Myocyte (in vitro differentiated cells): Measurements from ENCODE around the gene IL2RA. TPM values are rescaled to one million over a fixed set of nuclear protein-coding genes. Genes with fewer than 3 reads are reported as not detected.
"Not testable (repeated sequence)": the region's sequence is repeated elsewhere in the genome, so short reads cannot be mapped to it uniquely, and the experiment has no call there.

Experiments used
- DNase-seq: peaks from one replicate; pipeline ENCODE4 v3.0.0-alpha.2; 2012; ENCODE audit warnings: low read depth
- polyA plus RNA-seq: library from polyadenylated mRNA; unstranded; fragments of >200 nt; gene quantifications from one replicate; pipeline ENCODE4 v1.2.1, GENCODE V29; 2012; ENCODE audit warnings: missing spikeins
- total RNA-seq: library from RNA; depleted of rRNA; stranded (reverse); fragments of >200 nt; gene quantifications from 2 replicates; pipeline ENCODE4 v1.2.3, GENCODE V29; 2014

Gene IL2RA
- total RNA-seq = not detected in 2 replicates
- polyA plus RNA-seq = not detected

DNA sequence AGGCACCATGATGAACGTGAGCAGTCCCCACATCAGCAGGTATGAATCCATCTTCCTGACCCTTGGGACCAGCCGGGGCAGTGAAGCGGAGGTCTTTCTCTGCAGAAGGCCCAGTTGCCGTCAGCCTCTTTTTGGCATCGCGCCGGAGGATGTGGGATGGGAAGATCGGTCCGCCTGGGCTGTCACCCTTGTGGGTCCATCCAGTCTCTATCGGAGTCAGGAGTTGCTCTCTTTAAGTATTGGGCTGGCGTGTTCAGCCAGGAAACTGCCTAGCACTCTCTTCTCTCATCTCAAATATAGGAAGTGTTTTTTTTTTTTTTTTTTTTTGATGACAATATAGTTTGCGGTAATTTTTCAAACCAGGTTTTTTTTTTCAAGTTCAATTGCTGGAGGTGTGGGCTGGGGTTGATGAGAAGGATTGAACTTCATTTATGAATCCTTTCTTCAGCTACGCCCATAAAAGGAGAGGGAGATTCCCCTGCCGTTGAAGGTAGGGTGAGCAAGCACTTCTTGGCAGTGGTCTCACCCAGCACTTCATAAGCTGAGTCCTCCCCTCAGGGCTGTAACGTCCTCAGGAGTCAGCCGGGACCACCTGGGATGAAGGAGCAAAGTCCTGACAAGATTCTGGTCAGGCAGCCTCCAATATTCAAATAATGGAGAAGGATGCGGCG, at the start of gene IL2RA:
IL2RA (minus strand) TSS at position 267 of the 671 bp plus-strand sequence; CDS start at position 51, 216 bp downstream.
- no peak for DNase-seq

DNA sequence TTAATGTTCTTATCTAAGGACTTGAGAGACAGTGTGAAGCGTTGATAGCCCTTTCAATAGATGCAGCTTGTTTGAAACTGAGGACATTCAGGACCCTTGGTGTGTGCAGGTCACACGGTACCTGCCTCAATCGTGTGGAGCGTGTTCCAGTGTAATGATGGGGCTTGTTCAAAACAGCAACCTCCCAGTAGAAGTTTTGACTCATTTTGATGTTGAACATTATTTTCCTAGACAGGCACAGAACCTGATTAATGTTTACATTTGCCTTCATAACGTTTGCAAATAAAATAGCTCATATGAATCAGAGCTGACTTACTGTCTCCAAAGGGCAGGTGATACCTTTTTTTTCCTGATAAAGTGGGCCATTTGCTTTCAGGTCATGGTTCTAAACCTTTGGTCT, 48.0 kb upstream of the IL2RA start:
- DNase-seq = no peak

DNA sequence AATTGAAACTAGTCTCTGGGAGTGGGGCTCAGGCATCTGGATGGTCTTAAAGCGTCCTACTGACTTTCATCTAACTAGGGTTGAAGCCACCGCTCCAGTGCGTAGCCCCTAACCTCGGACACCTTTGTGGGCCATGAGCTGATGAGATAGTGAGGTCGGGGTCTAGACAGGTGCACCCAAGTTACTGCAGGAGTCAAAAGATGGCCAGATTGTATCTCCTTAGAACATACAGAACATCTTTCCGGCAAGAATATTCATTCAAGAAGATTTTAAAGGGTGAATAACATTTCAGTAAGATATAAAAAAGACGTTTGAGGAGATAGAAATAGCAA, 47.2 kb upstream of the IL2RA start:
- no peak for DNase-seq

DNA sequence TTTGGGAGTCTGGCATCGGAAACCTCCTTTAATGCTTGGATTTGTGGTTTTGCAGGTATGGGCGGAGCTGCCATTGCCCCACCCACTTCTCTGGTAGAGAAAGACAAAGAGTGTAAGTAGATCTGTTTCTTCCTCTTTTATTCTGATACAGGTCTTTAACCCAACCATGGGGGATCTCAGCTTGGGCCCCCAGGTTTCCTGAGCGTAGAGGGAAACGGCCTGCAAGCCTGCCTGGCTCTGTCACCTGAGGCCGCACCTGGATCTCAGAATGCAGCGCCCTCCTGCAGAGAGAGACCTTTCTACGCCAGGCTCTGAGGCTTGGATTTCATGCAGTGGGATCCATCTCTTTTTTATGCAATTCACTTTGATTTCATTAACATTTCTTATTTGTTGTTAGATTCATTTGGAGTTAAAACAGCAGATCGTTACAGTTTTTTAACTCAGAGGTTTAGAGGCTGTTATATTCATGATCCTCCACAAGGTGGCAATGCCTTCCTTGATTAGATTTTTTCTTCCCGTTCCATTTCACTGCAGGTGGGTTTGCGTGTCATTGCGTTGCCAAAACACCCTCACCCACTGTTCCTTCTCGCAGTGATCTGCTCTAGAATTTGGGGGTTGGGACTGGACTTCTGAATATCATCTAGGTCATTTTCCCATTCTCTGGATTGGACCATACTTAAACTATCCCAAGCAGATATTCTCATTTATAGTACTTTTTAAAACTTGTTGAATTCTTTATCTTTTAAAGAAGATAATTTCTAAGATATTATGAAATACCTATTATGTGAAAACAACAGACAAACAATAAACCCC, 46.7 kb upstream of the IL2RA start:
- peak; percentile 51 for DNase-seq

DNA sequence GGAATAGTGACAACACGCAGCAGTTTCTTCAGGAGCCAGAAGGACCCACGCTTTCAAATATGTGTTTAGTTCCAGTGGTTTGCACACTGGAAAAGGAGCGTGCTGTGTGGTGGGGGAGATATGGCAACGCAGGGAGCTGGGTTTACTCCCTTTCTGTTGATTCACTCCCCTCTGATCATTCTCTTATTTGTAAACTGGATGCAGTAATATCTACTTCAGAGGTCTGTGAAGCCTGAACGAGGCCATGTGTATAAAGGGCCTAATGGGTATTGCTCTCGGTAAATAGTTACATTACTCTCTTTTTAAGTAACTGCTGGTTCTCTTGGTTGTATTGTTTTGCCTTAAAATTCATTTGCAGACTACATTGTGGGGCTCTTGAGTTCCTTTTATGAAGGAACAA, 45.9 kb upstream of the IL2RA start:
- no peak for DNase-seq

DNA sequence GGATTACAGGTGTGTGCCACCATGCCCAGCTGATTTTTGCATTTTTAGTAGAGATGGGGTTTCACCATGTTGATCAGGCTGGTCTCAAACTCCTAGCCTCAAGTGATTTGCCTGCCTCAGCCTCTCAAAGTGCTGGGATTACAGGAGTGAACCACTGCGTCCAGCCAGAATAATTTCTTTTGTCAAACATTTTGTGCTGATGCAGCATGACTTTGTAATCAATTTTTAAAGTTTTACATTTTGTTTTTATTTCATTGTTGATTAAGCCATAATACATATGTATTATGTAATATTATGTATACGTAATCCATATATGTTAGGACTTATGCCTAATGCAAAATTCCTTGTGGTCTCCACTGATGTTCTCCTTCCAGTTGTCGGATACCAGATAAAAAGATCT, 45.4 kb upstream of the IL2RA start:
- not testable (repeated sequence) for DNase-seq

DNA sequence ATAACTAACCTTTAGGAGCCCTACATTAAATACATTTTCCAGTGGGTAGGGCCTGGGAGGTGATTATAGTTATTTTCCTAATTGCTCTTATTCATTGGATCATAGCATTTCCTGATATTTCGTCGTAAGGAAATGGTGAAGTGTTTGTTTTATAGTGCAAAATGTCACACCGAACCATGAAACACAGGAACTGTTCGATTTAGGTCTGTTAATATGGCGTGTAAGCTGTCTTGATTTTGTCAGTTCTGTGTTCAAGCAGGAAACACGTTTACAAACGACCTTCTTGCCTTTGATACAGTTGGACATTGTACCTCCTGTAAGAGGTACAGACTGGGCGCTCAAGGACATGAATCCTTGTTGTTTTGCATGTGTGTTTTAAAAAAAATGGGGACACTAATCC, 41.4 kb upstream of the IL2RA start:
- no peak for DNase-seq

DNA sequence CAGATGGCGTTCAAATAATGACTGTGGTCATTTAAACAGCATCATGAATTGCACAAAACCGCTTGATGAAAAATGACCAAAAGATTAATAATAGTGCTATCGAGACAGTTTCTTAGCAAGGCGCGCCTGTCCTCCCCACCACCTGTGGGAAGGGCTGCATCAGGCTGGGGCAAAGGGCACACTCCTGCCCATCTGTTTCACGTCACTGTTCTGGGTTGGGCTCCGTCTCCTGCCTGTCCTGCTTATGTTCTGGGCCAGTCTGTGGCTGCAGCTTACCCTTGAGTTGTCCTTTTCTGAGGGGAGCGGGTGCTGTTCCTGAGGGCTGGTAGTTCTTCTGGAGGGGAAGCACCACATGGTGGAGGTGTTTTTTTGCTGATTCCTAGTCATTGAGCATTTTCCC, 40.0 kb upstream of the IL2RA start:
- DNase-seq = no peak

DNA sequence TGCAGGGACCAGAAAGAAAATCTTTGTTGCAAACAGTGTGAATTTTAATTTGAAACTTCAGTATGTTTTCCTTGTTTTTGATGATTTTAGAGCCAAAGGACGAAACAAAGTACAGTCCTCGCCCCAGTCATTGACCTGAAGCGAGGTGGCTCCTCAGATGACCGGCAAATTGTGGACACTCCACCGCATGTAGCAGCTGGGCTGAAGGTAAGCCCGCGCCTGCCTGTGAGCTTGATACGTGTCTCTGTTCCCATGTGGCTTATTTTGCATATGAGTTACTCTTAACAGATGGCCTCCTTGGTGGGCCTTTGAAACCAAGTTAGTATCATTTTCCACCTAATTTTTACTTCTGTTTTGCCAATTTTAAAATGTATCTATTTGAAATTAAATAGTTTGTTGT, 39.0 kb upstream of the IL2RA start:
- DNase-seq = no peak

DNA sequence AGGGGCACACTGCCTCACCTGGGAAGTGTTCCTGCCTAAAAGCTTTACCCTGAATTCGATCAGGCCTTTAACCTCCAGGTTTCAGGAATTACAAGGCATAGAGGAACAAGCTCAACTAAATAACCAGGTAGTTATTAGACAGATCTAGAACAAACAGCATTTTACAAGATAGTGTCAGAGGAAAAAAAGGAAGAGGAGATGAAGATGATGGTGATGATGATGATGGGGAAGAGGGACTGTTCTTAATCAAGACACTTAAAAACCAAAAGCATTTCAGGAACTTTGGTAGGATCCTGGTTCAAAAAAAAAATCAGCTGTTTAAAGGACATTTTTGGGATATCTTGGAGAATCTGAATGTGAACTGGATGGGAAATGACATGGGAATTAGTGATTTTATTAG, 38.2 kb upstream of the IL2RA start:
- no peak for DNase-seq

DNA sequence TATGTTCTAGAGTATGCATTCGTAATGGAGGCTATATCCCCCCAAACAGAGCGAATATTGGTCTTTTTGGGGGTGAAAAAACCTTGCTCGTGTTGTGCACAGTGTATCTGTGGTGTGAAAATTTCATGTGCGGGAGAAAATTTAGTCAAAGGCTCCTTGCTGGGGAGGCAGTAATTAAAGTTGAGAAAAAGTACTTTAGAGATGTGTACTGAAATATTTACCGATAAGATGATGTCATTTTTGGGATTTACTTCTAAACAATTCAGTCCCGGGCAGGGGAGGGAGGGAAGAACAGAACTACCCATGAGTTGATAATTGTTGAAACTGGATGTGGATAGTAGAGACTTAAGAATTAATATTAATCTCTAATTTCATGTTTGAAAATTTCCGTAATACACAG, 36.0 kb upstream of the IL2RA start:
- no peak for DNase-seq

DNA sequence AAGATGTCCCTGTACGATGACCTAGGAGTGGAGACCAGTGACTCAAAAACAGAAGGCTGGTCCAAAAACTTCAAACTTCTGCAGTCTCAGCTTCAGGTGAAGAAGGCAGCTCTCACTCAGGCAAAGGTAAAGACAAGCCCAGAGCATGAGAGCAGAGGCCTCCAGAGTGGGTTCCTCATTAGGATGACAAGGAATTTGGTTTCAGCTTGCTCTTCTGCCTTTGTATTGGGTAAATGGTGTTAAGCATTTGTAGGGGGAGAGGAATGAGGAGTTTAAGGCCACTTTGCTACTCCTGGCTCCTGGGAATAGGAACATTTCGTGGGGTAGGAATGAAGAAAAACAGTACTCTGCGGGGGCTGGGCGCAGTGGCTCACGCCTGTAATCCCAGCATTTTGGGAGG, 34.9 kb upstream of the IL2RA start:
- DNase-seq = no peak

DNA sequence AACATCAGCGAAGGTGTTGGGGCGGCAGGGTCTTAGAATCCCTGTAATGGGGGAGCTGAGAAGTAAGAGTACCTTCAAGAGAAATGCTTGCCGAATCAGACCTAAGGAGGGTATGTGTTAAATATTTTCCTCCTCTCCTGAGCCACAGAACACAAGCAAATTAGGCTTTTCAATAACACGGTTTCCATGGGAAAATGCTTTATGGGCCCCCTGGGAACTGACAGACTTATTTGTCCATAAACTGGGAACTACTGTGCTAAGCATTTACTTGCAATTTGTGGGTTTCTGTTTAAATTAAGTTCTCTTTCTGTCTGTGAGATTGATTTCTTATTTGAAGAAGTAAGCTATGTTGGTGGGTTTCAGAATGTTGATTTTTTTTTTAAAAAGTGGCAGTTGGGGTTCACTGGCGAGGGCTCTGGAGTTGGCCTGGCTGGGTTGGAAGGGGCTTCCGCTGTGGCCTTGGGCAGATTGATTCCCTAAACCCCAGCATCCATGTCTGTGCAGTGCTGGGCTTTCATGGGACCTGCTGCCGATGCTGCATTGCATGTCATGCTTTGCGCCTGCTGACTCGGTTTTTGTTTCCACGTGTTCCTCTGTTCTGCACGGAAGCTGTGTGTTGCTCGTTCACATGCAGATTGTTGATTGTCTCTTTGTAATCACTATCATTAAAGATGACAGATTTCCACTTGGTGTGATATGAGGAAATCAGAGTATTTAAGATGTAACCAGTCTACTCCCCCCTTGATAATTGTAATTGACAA, 33.8 kb upstream of the IL2RA start:
- DNase-seq = peak; percentile 33

DNA sequence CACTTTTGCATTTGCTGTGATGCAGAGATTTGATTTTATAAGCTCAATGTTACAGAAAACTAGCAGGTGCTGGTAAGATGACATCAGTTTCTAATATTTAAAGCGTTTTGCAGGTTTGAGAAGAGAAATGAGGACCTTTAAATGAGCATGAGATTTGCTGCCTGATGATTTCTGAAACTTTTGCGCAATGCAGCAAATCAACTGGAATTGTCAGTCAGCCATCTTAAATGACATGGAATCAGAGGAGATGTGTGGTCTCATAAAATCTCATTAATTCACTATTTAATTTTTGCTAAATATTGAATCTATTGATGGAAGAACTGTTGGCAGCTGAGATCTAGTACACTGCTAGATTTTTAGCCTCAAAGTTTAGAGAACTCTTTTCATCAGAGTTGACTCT, 30.6 kb upstream of the IL2RA start:
- no peak for DNase-seq

DNA sequence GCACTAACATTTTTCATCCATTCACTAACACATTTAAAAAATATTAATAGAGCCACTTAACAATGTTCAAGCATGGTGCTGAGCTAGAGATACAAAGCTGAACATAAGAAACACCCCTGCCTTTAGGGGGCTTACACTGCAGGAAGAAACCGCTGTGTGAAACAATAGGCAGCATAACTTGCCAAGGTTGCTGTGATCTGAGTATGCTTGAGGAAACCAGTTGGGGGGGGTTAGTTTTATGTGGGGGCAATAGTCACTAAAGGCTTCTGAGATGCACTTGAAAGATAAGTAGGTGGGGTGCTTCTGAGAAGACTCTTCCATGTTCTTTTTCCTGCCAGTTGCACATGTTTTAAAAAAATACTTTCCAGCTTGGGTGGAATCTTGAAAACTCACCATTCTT, 29.5 kb upstream of the IL2RA start:
- no peak for DNase-seq

DNA sequence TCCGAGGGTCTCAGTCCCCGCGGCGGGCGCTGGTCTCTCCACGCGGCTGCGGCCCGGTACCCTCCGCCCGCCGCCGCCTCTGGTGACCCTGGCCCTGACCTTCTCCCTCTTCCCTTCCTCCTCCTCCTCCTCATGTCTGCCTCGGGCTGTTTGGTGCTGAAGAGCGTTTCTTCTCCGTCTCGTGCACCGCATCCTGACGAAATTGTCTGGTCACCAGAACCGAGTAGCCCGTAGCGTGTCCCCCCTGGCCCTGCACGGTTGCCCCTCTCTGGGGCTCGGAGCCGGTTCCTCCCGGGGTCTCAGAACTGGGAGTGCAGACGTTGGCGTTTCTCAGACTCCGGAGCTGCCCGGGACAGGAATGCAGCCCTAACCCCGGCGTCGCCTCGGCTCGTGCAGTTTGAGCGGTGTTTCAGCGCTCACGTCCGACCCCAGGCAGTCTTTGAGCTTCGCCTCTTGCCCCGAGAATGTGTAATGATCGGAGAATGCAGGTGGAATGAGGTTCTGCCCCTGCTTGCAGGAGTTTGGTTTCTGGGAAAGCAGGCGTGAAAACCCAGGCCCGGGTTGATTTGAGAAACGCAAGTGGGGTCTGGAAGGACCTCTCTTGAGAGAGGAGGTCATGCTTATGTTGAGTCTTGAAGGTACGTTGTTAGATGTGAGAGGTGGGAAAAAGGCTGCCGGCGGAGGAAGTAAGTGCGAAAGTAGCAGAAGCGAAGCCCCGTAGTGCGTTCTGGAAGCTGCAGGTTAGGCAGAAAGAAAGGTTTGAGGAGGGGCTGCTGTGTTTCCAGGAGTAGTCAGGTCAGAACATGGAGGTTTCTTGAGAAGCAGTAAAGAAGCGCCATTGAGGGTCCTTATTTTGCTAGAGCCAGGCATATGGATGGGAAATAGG, 27.4 kb upstream of the IL2RA start:
- DNase-seq = no peak

DNA sequence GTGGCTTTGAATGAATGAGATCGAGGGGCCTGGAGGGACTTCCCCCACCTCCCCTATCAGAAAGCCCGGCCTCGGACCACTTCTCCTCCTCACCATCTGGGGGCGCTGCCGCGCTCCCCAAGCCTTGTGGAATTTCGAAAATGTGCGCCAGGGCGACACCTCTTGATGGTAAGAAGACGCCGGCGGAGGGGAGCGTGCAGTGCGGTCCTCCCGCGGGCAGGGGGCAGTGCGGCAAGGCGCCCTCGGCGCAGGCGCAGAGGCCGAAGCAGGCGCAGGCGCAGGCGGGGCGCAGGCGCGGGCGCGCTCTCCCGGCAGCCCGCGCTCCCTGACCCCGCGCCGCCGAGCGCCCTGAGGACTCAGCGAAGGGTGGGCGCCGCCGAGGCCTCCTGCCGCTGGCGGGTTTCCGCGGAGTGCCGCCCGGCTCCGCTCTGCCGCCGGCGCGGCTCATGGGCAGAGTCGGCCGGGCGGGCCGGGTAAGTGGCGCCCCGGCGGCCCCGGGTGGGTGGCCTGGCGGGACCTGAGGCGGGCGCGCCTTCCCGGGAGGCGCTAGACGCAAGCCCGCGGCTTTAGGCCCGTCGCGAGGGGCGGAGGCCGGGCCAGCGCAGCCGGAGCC, 26.7 kb upstream of the IL2RA start, which contains the start of gene RBM17:
RBM17 (plus strand) TSS at position 314 of the 613 bp plus-strand sequence. CDS start 8,032 bp downstream, outside the sequence.
- peak; percentile 95 for DNase-seq

DNA sequence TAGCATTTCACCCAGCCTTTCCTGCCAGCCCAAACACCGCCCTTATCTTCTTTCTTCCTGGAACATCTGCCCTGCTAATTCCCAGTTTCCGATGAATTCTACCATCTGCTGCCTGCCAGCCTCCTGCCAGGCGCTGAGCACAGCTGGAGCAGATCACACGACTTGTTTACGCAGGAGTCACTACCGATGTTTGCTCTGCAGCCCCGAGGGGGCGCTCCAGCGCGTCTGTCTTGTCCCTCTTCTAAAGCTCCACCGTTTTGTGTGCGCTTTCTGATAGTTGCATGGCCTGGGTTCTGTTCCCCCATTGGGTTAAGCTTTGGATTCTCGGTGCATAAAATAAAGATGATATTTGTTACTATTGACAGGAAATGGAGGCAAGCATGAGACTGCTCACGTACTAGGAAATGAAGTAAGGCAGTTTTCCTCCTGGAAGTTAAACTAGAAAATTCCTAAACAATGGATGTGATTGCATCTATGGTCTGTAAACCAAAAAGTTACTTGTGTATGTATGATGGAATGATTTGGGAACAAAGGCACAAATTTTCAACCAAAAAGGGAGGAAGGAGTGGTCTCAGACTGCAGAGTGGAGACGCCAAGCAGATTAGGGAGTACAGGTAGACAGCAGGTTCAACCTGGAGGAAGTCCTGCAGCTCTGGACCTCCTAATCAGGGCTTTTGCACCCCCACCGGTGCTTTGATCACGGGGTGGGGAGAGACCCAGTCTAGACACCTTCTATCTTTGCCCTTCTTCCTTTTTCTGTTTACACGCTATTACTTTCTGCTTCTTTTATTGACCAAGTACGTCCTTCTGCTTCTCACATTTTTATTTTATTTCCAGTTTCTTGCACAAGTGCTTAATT, 24.4 kb upstream of the IL2RA start:
- DNase-seq = peak; percentile 92
